Nephron (organoid): ENCODE data around the gene CCZ1B.
"Not testable (repeated sequence)": the region's sequence is repeated elsewhere in the genome, so short reads cannot be mapped to it uniquely, and the experiment has no call there.

Source experiments
- H3K27ac Mint-ChIP-seq, 3 experiments: 2 replicates each; pipeline ENCODE4 v1.8.0; 2020; ENCODE audit warnings: mixed read lengths in 3 of 3, mild to moderate bottlenecking in 2 of 3, moderate library complexity in 1 of 3
- H3K27me3 Mint-ChIP-seq: 2 replicates; pipeline ENCODE4 v1.8.0; 2021; ENCODE audit warnings: low read depth, mild to moderate bottlenecking, moderate library complexity, mixed read lengths
- H3K36me3 Mint-ChIP-seq: 2 replicates; pipeline ENCODE4 v1.8.0; 2020; ENCODE audit warnings: low read depth, mixed read lengths
- H3K4me1 Mint-ChIP-seq: 2 replicates; pipeline ENCODE4 v1.8.0; 2020; ENCODE audit warnings: mixed read lengths
- H3K4me3 Mint-ChIP-seq, 3 experiments: 2 replicates each; pipeline ENCODE4 v1.8.0; 2020; ENCODE audit warnings: mild to moderate bottlenecking in 3 of 3, mixed read lengths in 3 of 3, moderate library complexity in 2 of 3
- H3K9me3 Mint-ChIP-seq: 2 replicates; pipeline ENCODE4 v1.8.0; 2020; ENCODE audit warnings: mixed read lengths
- CTCF ChIP-seq, 3 experiments: fragments of 200-600 bp; sonication (generic); IDR thresholded peaks; one replicate each; pipeline ENCODE4 v1.5.0; 2021; ENCODE audit warnings: antibody characterized with exemption in 3 of 3; ENCODE audit not compliant: unreplicated experiment in 3 of 3

CCZ1B gene

GRCh38 chr7:6826151-6826550 lies at the start of gene CCZ1B:
CCZ1B (minus strand) TSS chr7:6826275; CDS start chr7:6826197, 78 bp downstream.
- peak in 2 of 3 experiments; percentile 14 to 17 for TF ChIP-seq CTCF (IDR thresholded peaks at IDR 0.05; ENCODE audit: unreplicated experiment in 3 of 3)
- H3K4me1 Mint-ChIP-seq, H3K9me3 Mint-ChIP-seq, H3K36me3 Mint-ChIP-seq: not testable (repeated sequence)
- Mint-ChIP-seq H3K4me3 (peak within 1 kb of the TSS; percentile 97 to 99 (median 98)), H3K27ac (peak within 1 kb of the TSS; percentile 89 to 98 (median 97)), H3K27me3 (peaks cover 29% of the 10 kb centered on the region)

- not testable (repeated sequence) for H3K27me3 Mint-ChIP-seq, H3K4me3 Mint-ChIP-seq, H3K4me1 Mint-ChIP-seq, H3K36me3 Mint-ChIP-seq, H3K27ac Mint-ChIP-seq
- peaks cover 12% of the 10 kb centered on the region for H3K9me3 Mint-ChIP-seq
These were observed 48.9 kb upstream of the CCZ1B start for GRCh38 chr7:6875022-6875421.

GRCh38 chr7:6872246-6872945 lies 46.3 kb upstream of the CCZ1B start:
- H3K9me3 Mint-ChIP-seq = peaks cover 15% of the 10 kb centered on the region
- not testable (repeated sequence) for H3K4me1 Mint-ChIP-seq, H3K27me3 Mint-ChIP-seq, H3K4me3 Mint-ChIP-seq, H3K36me3 Mint-ChIP-seq, H3K27ac Mint-ChIP-seq

- peaks cover 17% of the 10 kb centered on the region for H3K9me3 Mint-ChIP-seq
- H3K4me3 Mint-ChIP-seq, H3K4me1 Mint-ChIP-seq, H3K27me3 Mint-ChIP-seq, H3K27ac Mint-ChIP-seq, H3K36me3 Mint-ChIP-seq: not testable (repeated sequence)
These were observed 45.5 kb upstream of the CCZ1B start for GRCh38 chr7:6871421-6872144.

- H3K27me3 Mint-ChIP-seq, H3K36me3 Mint-ChIP-seq, H3K9me3 Mint-ChIP-seq, H3K4me3 Mint-ChIP-seq, H3K27ac Mint-ChIP-seq, H3K4me1 Mint-ChIP-seq: not testable (repeated sequence)
These were observed 38.7 kb upstream of the CCZ1B start for GRCh38 chr7:6864751-6865150.

- H3K4me1 Mint-ChIP-seq, H3K9me3 Mint-ChIP-seq, H3K27me3 Mint-ChIP-seq, H3K36me3 Mint-ChIP-seq, H3K4me3 Mint-ChIP-seq, H3K27ac Mint-ChIP-seq: not testable (repeated sequence)
These were observed 38.1 kb upstream of the CCZ1B start for GRCh38 chr7:6864188-6864587.

- not testable (repeated sequence) for H3K9me3 Mint-ChIP-seq, H3K36me3 Mint-ChIP-seq, H3K27ac Mint-ChIP-seq, H3K4me1 Mint-ChIP-seq, H3K4me3 Mint-ChIP-seq
- peaks cover 12% of the 10 kb centered on the region for H3K27me3 Mint-ChIP-seq
These were observed 36.8 kb upstream of the CCZ1B start for GRCh38 chr7:6862876-6863275.

- peaks cover 22% of the 10 kb centered on the region for H3K27me3 Mint-ChIP-seq
- H3K4me3 Mint-ChIP-seq, H3K9me3 Mint-ChIP-seq, H3K36me3 Mint-ChIP-seq, H3K4me1 Mint-ChIP-seq, H3K27ac Mint-ChIP-seq: not testable (repeated sequence)
- peak; percentile 70 to 72 (median 71) for TF ChIP-seq CTCF (IDR thresholded peaks at IDR 0.05; ENCODE audit: unreplicated experiment in 3 of 3)
These were observed 31.7 kb upstream of the CCZ1B start for GRCh38 chr7:6857721-6858314.

GRCh38 chr7:6855563-6856131 lies 29.6 kb upstream of the CCZ1B start:
- peak overlapping the region; percentile 79 to 83 (median 80) for H3K4me3 Mint-ChIP-seq
- not testable (repeated sequence) for H3K9me3 Mint-ChIP-seq, H3K4me1 Mint-ChIP-seq, H3K27ac Mint-ChIP-seq, H3K36me3 Mint-ChIP-seq
- H3K27me3 Mint-ChIP-seq = peaks cover 18% of the 10 kb centered on the region

- H3K9me3 Mint-ChIP-seq, H3K27ac Mint-ChIP-seq, H3K4me1 Mint-ChIP-seq, H3K36me3 Mint-ChIP-seq: not testable (repeated sequence)
- Mint-ChIP-seq H3K27me3 (peaks cover 18% of the 10 kb centered on the region), H3K4me3 (peak overlapping the region; percentile 64 to 82 (median 74))
These were observed 28.9 kb upstream of the CCZ1B start for GRCh38 chr7:6854747-6855562.

- H3K27ac Mint-ChIP-seq = not testable (repeated sequence)
These were observed 27.6 kb upstream of the CCZ1B start for GRCh38 chr7:6853681-6854080.

GRCh38 chr7:6849127-6849526 lies 23.1 kb upstream of the CCZ1B start:
- H3K4me1 Mint-ChIP-seq, H3K27ac Mint-ChIP-seq, H3K9me3 Mint-ChIP-seq, H3K36me3 Mint-ChIP-seq, H3K4me3 Mint-ChIP-seq: not testable (repeated sequence)
- H3K27me3 Mint-ChIP-seq = peaks cover 14% of the 10 kb centered on the region

More at GRCh38 chr7:6853681-6854080, 27.6 kb upstream of the CCZ1B start:
- Mint-ChIP-seq H3K4me3 (peak overlapping the region; percentile 73 to 79 (median 77)), H3K27me3 (peaks cover 14% of the 10 kb centered on the region)
- not testable (repeated sequence) for H3K9me3 Mint-ChIP-seq, H3K4me1 Mint-ChIP-seq, H3K36me3 Mint-ChIP-seq
